NCI-H774 (cell line): ENCODE results near the gene PAWR.
"Not testable (repeated sequence)": the region's sequence is repeated elsewhere in the genome, so short reads cannot be mapped to it uniquely, and the experiment has no call there.

ENCODE experiments used
- DNase-seq: peaks from one replicate; lab custom pipeline; 2025; lab: John Stamatoyannopoulos, UW

Gene PAWR

GRCh38 chr12:79590751-79591150 lies 100.0 kb downstream of the PAWR start:
- no peak for DNase-seq

GRCh38 chr12:79587368-79587767 lies 103.4 kb downstream of the PAWR start:
- DNase-seq, result no peak

DNA sequence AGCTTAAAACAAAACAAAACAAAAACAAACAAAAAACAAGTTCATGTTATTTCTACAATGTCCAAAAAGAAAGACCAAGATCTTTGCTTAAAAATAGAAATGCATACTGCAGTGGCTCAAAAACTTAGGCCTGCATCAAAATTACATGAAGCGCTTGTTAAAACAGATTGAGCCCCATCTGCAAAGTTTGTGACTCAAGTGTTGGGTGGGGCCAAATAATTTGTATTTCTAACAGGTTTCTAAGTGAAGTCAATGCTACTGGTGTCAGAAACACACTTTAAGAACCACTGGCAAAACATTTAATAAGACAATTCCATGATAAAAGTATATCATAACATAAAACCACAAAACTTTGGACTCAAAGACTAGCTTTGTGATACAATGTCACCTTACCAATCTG lies 105.6 kb downstream of the PAWR start:
- no peak for DNase-seq

GRCh38 chr12:79573820-79574219 lies 116.9 kb downstream of the PAWR start:
- DNase-seq, result no peak

DNA sequence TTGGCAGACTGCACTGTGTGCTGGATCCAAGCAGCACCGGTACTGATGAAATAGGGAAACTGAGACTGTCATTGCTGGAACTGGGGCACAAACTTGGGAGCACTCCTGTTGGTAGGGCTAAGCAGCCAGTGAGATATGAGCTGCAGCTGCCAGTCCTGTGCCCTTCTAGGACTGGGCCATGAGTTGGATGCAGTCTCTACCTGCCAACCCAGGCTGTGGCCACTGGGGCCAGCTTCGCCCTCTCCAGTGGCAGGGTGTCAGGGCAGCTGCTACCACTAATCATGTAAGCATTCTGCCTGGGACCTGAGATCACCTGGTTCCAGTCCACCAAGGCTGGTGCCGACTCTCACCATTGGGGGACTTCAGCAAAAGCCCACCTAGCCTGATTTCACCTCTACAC lies 121.1 kb downstream of the PAWR start:
- no peak for DNase-seq

- no peak for DNase-seq
These were observed 123.6 kb downstream of the PAWR start for GRCh38 chr12:79567175-79567563.

GRCh38 chr12:79566452-79567174 lies 124.2 kb downstream of the PAWR start:
- DNase-seq, result no peak

GRCh38 chr12:79564727-79565350 lies 125.9 kb downstream of the PAWR start:
- DNase-seq, result not testable (repeated sequence)

DNA sequence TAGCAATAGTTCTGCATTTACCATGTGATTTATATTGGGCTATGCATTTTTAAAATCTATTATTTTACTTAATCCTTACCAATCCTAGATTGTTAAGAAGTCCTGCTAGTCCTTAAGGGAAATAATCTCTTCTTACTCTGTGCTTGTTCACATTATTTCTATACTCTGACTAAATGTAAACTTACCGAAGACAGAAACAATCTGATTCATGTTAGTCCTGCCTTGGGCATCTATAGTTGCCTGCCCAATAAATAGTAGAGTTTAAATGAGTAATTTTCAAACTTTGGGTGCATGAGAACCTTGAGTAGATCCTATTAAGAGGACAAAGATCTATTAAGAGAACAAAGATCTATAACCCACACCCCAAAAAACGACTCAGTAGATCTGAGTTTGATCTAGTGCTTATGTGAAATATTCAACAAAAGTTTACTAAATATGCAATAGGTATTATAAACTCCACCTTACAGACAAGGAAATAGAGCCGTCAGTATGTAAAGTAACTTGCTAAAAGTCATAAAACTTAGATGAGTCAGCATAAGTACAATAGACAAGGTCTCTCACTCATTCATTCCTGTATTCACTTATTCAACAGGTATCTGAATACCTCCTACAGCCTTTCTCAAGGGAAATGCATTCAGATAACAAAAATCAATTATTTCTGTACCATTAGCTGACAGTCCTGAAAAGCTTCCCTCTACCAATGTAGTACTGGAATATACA lies 127.6 kb downstream of the PAWR start:
- DNase-seq, result no peak

GRCh38 chr12:79561401-79562132 lies 129.2 kb downstream of the PAWR start:
- DNase-seq, result no peak

DNA sequence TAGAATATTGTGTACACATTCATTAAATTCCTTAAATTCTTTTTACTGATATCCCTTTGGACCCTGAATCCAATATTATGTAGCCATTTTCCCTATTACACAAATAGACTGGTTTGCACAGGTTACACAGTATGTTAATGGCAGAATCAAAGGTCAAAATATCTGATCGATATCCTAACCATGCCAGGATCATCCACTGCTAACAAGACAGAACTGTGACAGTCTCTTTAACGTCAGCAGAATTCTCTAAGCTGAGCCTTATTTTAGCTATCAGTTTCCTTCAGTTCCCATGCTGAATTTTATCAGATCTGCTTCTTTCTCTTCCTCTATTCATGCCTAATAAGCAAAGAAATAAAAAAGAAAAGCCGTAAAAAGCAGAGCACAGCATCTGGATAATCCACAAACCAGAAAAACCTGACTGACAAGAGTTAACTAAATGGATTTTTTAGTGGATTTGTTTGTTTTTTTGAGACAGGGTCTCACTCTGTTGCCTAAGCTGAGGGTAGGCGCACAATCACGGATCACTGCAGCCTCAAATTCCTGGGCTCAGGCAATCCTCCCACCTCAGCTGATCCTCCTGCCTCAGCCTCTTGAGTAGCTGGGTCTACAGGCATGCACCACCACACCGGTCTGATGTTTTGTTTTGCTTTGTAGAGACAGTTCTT lies 130.4 kb downstream of the PAWR start:
- DNase-seq, result no peak

- DNase-seq, result no peak
These were observed 131.2 kb downstream of the PAWR start for GRCh38 chr12:79559591-79559990.

GRCh38 chr12:79558924-79559469 lies 131.8 kb downstream of the PAWR start:
- DNase-seq, result no peak

DNA sequence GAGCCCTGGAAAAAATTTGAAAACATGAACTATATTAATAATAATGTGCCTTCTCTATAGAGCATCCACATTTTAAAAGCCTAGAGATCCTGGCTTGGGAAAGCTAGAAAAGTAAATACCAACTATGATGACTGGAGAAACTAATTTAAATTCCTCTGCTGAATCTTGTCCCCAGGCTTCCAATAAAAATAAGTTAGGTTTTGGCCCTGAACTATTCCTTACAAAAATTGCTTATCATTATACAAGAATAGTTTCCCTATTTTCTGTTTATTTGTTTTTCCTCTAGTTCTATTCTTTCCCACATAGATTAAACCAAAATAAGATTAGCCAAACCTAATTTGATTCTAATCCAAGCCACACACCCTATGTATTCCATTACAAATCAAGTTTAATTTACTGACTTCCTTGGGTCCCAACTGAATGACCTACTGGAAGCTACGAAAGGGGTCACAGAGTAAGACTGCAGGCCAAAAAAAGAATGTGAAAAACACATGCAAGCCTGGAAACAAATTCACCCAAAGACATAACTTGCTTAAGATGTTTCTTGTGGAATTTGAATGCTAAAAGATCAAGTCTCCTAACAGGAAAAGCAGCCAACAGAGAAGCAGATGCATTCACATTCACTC lies 133.0 kb downstream of the PAWR start:
- no peak for DNase-seq

DNA sequence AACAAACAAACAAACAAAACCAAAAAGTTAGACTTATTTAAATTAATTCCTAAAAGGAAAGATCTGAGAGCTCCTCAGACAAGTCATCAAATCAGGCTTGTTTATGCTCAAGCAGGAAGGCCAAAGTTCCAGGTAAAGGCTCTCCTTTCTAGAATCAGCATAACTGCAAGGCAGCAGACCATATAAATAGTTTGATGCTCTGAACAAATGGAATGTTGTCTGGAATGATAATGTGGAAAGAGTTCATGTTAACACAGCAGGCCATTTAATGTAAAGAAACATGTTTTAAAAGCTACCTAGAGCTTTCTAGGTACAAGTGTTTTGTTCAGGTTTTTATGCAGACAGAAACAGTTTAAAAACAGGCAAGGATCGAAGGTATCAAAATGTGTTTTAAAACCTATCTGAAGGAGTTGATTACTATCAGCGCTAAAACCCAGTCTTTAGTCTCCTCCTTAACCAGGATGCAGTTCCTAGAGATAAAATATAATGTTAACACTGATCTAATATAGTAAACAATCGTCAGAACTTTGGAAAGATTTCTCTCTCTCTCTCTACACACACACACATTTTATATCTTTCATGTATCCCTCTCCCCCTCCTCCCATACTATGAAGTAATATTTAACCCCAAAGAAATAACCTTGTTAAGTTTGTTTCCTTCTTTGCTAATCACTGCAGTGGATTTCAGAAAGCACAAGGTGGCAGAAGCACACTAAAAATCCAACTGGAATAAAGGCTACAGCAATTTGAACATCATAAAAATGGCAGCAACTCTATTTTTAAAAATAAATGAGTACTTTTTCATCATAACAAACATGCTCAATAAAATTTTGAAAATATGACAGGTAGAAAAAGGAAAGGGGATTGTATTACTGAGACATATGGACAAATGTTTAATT lies 135.5 kb downstream of the PAWR start:
- no peak for DNase-seq

- no peak for DNase-seq
These were observed 136.7 kb downstream of the PAWR start for GRCh38 chr12:79553863-79554574.

DNA sequence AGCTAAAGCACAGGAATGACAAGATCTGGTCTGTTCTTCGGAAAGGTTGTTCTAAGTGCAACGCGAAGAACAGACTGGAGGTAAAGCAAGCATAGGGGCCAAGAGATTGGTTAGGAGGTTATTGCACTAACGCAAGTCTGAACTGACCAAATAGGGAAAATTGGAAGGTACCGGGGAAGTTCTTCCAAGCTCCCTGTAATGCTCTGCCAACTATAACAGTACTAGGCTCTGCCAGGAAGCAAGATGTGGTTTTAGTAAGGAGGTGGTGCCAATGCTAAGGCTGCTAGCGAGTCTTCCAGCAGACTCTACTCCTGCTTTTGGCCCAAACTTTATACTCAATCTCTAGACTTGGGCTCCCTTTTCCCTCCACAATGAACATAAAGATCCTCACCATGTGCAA lies 138.6 kb downstream of the PAWR start:
- DNase-seq, result no peak

DNA sequence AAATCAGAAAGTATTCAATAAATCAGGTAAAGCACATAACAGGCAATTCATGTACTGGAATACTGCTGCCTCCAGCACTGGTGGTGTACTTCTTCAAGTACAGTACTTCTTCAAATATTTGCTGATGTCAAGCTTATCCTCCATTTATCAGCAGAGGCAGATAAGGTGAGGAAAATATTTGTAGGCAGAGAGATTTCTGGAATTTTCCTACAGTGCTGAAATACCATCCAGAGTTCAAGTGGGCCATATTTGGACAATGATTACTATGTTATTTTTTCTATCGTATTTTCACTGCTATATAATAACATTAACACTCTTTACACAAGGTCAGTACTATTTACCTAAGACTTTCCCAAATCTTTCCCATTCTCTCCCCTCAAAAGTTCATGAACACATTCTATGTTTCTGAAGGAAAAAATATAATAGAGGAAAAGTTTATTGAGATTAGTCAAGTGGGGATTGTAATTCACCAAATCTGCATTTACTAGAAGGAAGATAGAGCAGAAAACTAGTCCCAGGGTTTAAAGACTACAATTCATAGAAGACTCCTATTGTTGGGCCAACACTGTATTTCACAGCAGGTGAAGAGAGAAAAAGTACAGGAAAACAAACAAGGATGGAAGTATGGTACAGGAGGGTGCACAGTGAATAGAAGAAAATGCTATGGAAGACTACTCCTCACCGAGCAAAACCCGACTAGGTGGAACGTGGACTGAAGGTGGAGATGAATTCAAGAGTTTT lies 141.1 kb downstream of the PAWR start:
- no peak for DNase-seq

DNA sequence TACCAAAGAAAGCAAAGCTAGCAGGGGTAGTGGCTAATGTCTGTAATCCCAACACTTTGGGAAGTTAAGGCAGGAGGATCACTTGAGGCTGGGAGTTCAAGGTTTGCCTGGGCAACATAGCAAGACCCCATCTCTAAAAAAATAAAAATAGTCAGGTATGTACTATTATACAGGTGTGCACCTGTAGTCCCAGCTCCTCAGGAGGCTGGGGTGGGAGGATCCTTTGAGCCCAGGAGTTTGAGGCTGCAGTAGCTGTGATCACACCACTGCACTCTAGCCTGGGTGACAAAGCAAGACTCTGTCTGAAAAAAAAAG lies 142.2 kb downstream of the PAWR start:
- no peak for DNase-seq
